GM21717 (cell line): ENCODE data around the gene IL1RAPL1.
A peak's percentile ranks its signal among the peaks of the same experiment; 100 is the strongest.

Experiments
- ATAC-seq: cut with Tn5 transposase; IDR thresholded peaks from one replicate; pipeline ENCODE4 v1.9.1; 2021; ENCODE audit warnings: mild to moderate bottlenecking, moderate library complexity; ENCODE audit not compliant: unreplicated experiment

The IL1RAPL1 gene

GRCh38 chrX:29487714-29488113 is 900.5 kb downstream of the IL1RAPL1 start:
- ATAC-seq = no peak

DNA sequence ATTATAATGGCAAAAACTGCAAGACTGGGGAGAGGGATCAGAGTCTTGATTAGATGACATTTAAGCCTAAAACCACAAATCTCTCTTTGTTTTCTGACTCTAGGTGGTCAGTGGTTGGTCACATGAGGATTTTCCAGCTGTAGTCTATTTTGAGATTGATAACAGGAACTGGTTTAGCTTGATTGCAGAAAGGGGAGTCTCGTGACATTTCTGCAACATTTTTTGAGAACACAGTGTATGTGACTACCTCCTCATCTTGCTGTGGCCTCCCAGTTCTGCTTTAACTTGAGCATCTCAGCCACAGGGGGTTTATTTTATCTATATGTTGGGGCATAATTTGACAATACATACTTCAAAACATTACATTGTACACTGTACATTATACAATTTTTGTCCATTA is 901.7 kb downstream of the IL1RAPL1 start:
- ATAC-seq = peak; percentile 35

GRCh38 chrX:29490606-29491005 is 903.4 kb downstream of the IL1RAPL1 start:
- no peak for ATAC-seq

GRCh38 chrX:29491659-29492058 is 904.4 kb downstream of the IL1RAPL1 start:
- no peak for ATAC-seq

- ATAC-seq = no peak
Observed at GRCh38 chrX:29496636-29497180, 909.5 kb downstream of the IL1RAPL1 start.

DNA sequence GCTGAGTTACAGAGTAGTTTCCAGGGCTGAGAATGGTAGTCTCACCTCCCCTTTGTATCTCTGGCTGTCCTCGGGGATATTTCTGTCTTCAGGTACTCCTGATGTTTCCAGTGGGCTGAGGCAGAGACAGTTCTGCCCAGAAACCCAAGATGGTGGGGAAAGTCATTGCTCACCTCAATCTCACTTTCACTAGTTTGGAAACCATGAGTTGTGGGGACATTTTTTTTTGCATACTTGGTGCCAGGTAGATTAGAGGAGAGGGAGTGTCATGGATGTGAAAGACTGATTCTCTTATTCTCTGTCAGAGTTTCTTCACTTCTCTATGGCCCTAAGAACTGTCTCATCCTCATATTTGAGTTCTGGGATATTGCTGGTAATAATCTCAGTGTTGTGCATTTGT is 919.5 kb downstream of the IL1RAPL1 start:
- no peak for ATAC-seq

- ATAC-seq = no peak
Observed at GRCh38 chrX:29518100-29518499, 930.9 kb downstream of the IL1RAPL1 start.

- ATAC-seq = peak; percentile 75
Observed at GRCh38 chrX:29528281-29528680, 941.0 kb downstream of the IL1RAPL1 start.

DNA sequence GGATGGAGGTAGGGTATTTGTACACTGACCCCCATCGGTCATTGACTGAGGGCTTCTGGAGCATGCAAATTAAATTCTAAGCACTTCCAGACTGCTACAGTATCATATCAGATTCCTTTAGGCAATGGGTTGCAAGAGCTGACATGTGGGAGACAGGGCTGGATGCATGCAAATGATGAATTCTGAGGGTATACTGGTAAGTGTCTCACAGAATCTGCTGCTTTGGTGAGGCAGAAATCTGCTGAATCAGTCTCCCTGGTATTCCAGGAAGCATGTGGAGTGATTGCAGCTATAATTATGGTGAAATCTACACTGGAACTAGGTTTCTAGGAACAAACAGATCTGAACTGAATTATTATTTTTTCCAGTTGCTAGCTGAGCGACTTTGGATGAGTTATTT is 943.3 kb downstream of the IL1RAPL1 start:
- ATAC-seq = no peak

DNA sequence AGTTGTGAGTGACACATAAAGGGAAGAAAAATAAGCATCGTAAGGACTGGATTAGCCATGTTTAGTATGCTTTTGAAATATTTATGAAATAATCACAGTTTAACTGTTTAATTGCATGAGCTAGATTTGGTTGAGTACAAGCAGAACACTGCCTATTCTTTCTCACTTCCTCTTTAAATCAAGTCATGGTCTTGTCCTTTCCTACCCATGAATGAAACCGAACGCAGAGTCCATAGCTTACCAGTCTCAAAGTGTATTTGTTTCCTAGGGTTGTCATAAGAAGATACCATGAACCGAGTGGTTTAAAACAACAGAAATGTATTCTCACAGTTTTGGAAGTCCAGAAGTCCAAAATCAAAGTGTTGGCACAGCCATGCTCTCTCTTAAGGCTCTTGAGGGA is 944.1 kb downstream of the IL1RAPL1 start:
- ATAC-seq = peak; percentile 87

- ATAC-seq = no peak
Observed at GRCh38 chrX:29535212-29536162, 948.2 kb downstream of the IL1RAPL1 start.

GRCh38 chrX:29541038-29541437 is 953.8 kb downstream of the IL1RAPL1 start:
- no peak for ATAC-seq

DNA sequence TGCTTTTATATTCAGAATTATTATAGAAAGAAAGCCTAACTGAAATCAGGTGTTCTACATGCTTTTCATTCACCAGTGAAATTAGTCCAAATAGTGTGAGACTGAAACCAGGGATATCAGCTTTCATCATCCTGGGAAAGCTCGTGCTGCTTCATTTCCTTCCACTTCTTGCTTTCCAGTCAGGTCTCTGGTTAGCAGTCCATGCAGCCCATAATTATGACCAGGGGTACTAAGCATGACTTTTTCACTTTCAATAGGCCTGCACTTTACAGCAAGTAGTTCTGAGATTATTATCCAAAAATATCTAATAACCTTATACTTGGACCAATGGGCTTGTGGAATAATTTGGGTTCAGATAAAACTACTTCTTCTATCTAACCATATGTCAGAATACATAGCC is 954.9 kb downstream of the IL1RAPL1 start:
- ATAC-seq = no peak

- ATAC-seq = no peak
Observed at GRCh38 chrX:29545878-29546277, 958.6 kb downstream of the IL1RAPL1 start.

GRCh38 chrX:29547877-29548276 is 960.6 kb downstream of the IL1RAPL1 start:
- no peak for ATAC-seq

DNA sequence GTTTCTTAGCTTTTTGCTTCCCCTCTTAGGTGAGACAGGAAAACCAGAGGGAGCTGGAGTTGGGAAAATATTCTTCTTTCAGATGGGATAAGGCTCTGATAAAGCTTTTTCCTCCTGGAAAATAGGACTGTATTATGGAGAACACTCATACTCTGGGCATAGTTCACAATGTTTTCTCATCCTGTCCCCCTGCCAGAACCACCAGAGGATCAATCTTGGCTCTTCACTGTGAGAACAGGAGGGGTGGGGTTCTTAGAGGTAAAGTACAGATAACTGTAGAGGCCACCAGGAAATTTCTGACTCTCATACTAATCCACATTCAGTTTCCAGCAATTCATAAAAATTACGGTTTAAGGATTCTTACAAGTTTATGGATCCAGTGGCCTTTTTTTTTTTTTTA is 966.3 kb downstream of the IL1RAPL1 start:
- ATAC-seq = no peak

DNA sequence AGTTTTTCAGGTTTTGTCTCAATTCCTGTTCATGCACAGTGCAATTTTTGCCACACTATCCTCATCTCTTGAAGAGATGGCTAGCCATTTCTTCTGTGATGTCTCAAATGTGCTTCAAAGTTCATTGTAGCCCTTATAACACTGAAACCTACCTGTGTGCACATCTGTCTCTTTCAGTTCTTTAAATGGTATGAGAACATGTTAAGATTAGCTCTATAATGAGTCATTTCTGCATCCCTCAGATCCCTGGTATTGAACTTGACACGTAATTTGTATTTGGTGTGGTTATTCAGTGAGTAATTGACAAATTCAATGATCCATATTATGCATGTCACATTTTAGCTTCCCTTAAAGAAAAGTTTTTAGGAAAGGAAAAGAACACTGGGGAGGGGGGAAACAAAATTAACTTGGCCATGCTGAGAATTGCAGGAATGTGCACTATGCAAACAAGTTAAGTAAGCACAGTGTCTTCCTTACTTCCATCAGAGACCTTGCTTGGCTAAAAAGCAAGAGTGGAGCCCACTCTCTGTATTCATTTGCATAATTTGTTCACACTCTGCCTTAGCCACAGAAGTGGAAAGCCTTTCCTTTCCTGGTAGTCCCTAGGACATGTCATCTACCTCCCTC is 968.3 kb downstream of the IL1RAPL1 start:
- ATAC-seq = peak; percentile 97

GRCh38 chrX:29560065-29560464 is 972.8 kb downstream of the IL1RAPL1 start:
- no peak for ATAC-seq

DNA sequence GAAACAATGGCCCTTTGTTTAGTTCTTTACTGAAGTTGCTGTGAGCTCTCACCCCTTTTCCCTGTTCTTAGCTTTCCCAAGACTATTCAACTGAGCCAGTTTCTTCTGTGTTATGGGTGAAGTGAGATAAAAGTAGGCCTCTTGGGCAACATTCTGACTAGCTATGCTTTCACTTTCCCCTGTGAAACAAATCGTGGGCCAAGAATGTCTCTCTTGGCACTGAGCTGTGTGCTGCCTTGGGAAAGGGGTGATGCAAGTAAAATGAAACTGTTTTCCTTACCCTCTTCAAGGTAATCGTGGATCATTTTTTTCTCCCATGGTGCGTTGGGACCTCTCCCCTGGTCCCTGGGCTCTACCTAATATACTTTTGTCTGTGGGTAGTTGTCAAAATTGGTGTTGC is 974.2 kb downstream of the IL1RAPL1 start:
- no peak for ATAC-seq

DNA sequence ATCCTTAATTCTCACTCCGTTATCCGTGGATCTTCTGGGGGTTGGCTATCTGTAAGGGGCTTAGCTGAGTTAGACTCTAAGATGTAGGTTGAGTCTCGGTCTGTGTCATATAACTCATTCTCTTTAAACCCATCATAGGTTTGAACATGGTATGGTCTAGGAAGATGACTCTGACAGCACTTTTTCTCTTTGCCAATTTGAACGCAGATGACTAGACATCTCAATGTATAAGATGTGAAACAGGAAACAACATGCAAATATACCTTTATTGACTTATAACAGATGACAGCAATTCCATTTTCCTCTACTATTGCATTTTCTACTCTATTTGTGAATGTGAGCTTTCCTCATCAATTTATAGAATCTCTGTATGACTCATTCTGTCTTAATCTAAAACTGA is 993.3 kb downstream of the IL1RAPL1 start:
- no peak for ATAC-seq

DNA sequence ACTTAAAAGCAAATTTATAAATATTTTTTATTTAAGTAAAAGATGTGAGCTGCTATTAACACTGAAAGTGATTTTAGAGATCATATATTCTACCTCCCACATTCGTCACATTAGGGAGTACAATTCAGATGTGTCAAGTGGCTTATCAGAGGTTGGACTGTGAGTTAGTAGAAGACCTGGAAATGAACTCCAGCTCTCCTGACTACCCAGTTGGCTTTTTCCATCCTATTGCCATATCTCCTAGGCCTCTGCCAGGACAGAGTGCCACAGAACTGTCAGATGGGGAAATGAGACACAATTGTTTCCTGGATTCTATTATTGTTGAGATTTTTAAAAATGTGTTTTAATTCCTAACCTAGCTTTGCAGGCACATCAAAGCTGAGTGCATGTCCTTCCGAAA is 994.0 kb downstream of the IL1RAPL1 start:
- ATAC-seq = no peak

DNA sequence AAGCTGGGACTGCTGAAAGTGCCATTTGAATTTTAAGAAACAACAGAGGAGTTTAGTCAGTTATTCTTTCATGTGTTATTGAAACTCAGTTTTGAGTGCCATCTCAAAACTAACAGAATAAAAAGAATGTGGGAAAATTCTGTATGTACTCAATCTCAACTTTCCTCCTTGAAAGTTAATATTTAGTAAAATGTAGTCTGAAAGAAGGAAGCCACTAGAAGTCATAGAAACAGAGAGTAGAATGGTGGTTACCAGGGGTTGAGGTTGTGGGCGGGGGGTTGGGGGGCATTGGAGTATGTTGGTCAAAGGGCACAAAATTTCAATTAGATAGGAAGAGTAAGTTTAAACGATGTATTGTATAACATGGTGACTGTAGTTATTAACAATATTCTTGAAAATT is 999.9 kb downstream of the IL1RAPL1 start:
- peak; percentile 54 for ATAC-seq
